Kidney (tissue), 14 donors: ENCODE measurements around the gene NUDT2. TPM values are rescaled to one million over a fixed set of nuclear protein-coding genes. Genes with fewer than 3 reads are reported as not detected.

ENCODE experiments used
- DNase-seq, 5 donors: peaks; one replicate each; pipeline ENCODE4 v3.0.0-alpha.2; 2013 to 2020
- FAIRE-seq: peaks from 2 replicates; lab custom pipeline; 2012; peaks lifted over from hg19 to GRCh38; lab: Jason Lieb, UNC
- H3K27ac ChIP-seq, 2 donors: one replicate each; pipeline ENCODE4 v1.7.0; 2013; ENCODE audit warnings: low read depth in 2 of 2, low read length in 2 of 2, inconsistent platforms in 1 of 2
- H3K27me3 ChIP-seq: one replicate; pipeline ENCODE4 v1.7.1; 2013; ENCODE audit warnings: low read length, inconsistent platforms; ENCODE audit not compliant: control insufficient read depth, insufficient read depth
- H3K36me3 ChIP-seq, 3 donors: one replicate each; pipeline versions ENCODE4 v1.7.0 to v1.7.1; 2013; ENCODE audit warnings: low read length in 3 of 3, control low read depth in 1 of 3, inconsistent platforms in 1 of 3; ENCODE audit not compliant: insufficient read depth in 3 of 3, control insufficient read depth in 2 of 3
- H3K4me1 ChIP-seq, 3 donors: one replicate each; pipeline versions ENCODE4 v1.7.0 to v1.7.1; 2013; ENCODE audit warnings: low read length in 3 of 3, inconsistent platforms in 1 of 3, low read depth in 1 of 3; ENCODE audit not compliant: control insufficient read depth in 2 of 3, insufficient read depth in 2 of 3
- H3K4me3 ChIP-seq, 3 donors: one replicate each; pipeline versions ENCODE4 v1.7.0 to v1.8.1; 2013; ENCODE audit warnings: low read length in 3 of 3, control low read depth in 1 of 3, inconsistent platforms in 1 of 3
- H3K9ac ChIP-seq, 3 donors: one replicate each; pipeline versions ENCODE4 v1.7.0 to v1.7.1; 2013; ENCODE audit warnings: low read length in 3 of 3, control low read depth in 1 of 3, inconsistent platforms in 1 of 3
- H3K9me3 ChIP-seq, 3 donors: one replicate each; pipeline versions ENCODE4 v1.7.0 to v1.7.1; 2013; ENCODE audit warnings: low read length in 3 of 3, control low read depth in 1 of 3, inconsistent platforms in 1 of 3; ENCODE audit not compliant: control insufficient read depth in 2 of 3, insufficient read depth in 1 of 3
- CTCF ChIP-seq: IDR thresholded peaks from 3 replicates; pipeline ENCODE4 v1.5.1; 2012; ENCODE audit warnings: mild to moderate bottlenecking, moderate library complexity, borderline replicate concordance; ENCODE audit not compliant: insufficient read depth; ENCODE audit errors: extremely low read depth
- intact Hi-C: fragments of 100-400 bp; cut with DNase I; formaldehyde crosslinking; loops from one replicate; pipeline ENCODE4 v1.11.1; 2022
- polyA plus RNA-seq: library from polyadenylated mRNA; stranded (reverse); fragments of 350-450 nt; fragmentation: Illumina TruSeq; extraction: RNeasy Lipid Tissue Mini Kit (QIAGEN cat#74804); gene quantifications from one replicate; pipeline ENCODE4 v1.2.3, GENCODE V29; 2014; ENCODE audit warnings: low read depth, low replicate concordance; ENCODE audit not compliant: insufficient read depth
- total RNA-seq: library from RNA; stranded (reverse); fragmentation: NEBNext Ultra II Directional; extraction: Animal tissue kit (Norgen Biotek cat#: 25700); gene quantifications from one replicate; pipeline ENCODE4 v1.2.1, GENCODE V29; 2021
- donor health status: control.
- donor health status: control.
- donor health status: control.
- donor health status: control.
- donor health status: control.
- donor health status: DM: yes; HTN: yes; CAD: no.
- donor health status: Normal renal cell carcinoma (clear cell type).

Gene NUDT2
- total and polyA plus RNA-seq, 2 donors from 2014 or later = 12.6 to 32.1 TPM

- TF ChIP-seq CTCF = no peak
- Histone ChIP-seq H3K4me3 (no peak overlapping the region), H3K9me3 (no peaks in the 10 kb centered on the region), H3K27me3 (no peaks in the 10 kb centered on the region), H3K36me3 (peaks cover 3 to 8% (median 7%) of the 10 kb centered on the region in 3 donors), H3K9ac (no peak overlapping the region), H3K4me1 (peaks cover 0 to 23% (median 10%) of the 10 kb centered on the region in 3 donors), H3K27ac (no peak overlapping the region)
- FAIRE-seq = no peak
- intact Hi-C loops = no loop called here
- no peak for DNase-seq
Observed at GRCh38 chr9:34338665-34339385, 9.5 kb downstream of the NUDT2 start.

- no peak for TF ChIP-seq CTCF
- no peak for FAIRE-seq
- H3K4me3 ChIP-seq = no peak overlapping the region
- no peaks in the 10 kb centered on the region for H3K27me3 ChIP-seq
- peak overlapping the region; percentile 41 to 51 for H3K27ac ChIP-seq
- no peak overlapping the region for H3K9ac ChIP-seq
- peaks cover 3 to 8% (median 7%) of the 10 kb centered on the region in 3 donors for H3K36me3 ChIP-seq
- intact Hi-C loops = no loop called here
- H3K9me3 ChIP-seq = no peaks in the 10 kb centered on the region
- no peak for DNase-seq
- H3K4me1 ChIP-seq = peaks cover 0 to 31% (median 20%) of the 10 kb centered on the region in 3 donors
Observed at GRCh38 chr9:34341659-34342295, 12.4 kb downstream of the NUDT2 start.

GRCh38 chr9:34343090-34343489 is 13.7 kb downstream of the NUDT2 start:
- Histone ChIP-seq H3K4me3 (no peak overlapping the region), H3K27ac (peak overlapping the region; percentile 25 to 85), H3K4me1 (peaks cover 0 to 31% (median 21%) of the 10 kb centered on the region in 3 donors), H3K36me3 (peaks cover 3 to 8% (median 7%) of the 10 kb centered on the region in 3 donors), H3K27me3 (no peaks in the 10 kb centered on the region), H3K9ac (no peak overlapping the region), H3K9me3 (no peaks in the 10 kb centered on the region)
- FAIRE-seq (no peak), DNase-seq (no peak)
- intact Hi-C loops = no loop called here
- TF ChIP-seq CTCF = no peak
